ENCODE data around the gene C4orf54. TPM values are rescaled to one million over a fixed set of nuclear protein-coding genes. Genes with fewer than 3 reads are reported as not detected.

Gene C4orf54
- polyA plus RNA-seq, 1 experiment = not detected

DNA sequence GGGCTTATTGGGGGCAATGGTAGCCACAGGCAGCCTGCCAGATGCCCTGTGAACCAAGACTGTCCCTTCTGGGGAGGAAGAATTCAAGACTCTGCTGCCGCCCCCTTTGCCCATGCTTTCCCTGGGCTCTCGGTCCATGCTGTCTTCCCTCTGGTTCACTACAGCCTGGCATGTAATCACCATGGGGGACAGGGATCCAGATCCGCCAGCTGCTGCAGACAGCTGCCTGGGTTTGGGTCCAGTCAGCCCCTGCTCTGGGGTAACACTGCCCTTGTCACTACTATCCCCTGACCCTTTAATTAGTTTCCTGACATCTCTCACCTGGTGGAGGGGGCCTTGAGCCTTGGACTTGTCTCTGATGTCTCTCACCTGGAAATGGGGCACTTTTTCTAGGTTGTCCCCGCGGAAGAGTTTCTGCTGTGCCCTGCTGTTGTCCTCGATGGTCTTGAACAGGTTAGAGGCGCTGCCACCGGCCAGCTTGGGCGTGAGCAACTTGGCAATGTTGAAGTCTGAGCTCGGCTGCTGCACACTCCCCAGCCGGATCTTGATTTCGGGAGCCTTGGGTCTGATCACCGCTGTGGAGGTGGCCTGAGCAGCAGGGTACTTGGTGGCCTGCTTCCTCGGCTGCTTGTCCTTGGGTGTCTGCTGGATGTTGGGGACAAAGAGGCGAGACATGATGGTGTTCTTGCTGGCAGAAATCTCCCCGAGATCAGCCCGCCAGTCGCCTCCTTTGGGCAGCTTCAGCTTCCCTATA, 6.4 kb downstream of the C4orf54 start:
- POLR2A ChIA-PET = no interaction called here

DNA sequence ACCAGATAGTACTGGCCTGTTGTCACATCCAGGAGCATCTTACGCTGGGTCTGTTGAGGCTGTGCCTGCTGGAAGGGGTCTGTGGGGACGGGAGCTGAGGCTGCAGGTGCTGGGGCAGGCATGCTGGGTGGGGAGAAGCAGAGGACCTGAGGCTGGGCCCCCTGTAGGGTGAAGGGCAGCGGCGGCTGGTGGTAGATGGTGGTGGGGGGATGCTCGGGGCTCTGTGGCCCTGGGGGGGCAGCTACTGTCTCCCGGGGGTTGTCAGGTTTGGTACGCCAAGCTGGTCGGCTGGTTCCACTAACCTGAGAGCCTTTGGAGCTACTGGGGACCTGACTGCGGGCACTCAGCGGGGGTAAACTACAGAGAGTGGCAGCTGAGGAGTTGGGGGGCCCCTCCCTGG, 7.8 kb downstream of the C4orf54 start:
- TF ChIP-seq, protein P1, sequence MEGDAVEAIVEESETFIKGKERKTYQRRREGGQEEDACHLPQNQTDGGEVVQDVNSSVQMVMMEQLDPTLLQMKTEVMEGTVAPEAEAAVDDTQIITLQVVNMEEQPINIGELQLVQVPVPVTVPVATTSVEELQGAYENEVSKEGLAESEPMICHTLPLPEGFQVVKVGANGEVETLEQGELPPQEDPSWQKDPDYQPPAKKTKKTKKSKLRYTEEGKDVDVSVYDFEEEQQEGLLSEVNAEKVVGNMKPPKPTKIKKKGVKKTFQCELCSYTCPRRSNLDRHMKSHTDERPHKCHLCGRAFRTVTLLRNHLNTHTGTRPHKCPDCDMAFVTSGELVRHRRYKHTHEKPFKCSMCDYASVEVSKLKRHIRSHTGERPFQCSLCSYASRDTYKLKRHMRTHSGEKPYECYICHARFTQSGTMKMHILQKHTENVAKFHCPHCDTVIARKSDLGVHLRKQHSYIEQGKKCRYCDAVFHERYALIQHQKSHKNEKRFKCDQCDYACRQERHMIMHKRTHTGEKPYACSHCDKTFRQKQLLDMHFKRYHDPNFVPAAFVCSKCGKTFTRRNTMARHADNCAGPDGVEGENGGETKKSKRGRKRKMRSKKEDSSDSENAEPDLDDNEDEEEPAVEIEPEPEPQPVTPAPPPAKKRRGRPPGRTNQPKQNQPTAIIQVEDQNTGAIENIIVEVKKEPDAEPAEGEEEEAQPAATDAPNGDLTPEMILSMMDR (IDR thresholded peaks at IDR 0.05; ENCODE audit: low read depth, low read length) = no peak
- no peak overlapping the region for H3K27ac ChIP-seq (ENCODE audit: low read depth, low read length)
- H3K27me3 ChIP-seq (ENCODE audit: control insufficient read depth, insufficient read depth, low read length) = no peaks in the 10 kb centered on the region
- DNase-seq (ENCODE audit: low read depth, low spot score) = no peak
- POLR2A ChIA-PET = no interaction called here
- H3K9me3 ChIP-seq (ENCODE audit: control insufficient read depth, insufficient read depth, low read length) = peaks cover 23% of the 10 kb centered on the region; the same call in 1 of the 2 replicates
- CTCF ChIA-PET = no interaction called here
- H3K4me3 ChIP-seq (ENCODE audit: low read depth, low read length) = no peak overlapping the region

More for the DNA sequence above, 6.4 kb downstream of the C4orf54 start:
- TF ChIP-seq, protein P1 (IDR thresholded peaks at IDR 0.05; ENCODE audit: low read depth, low read length) = no peak
- Histone ChIP-seq H3K9me3 (ENCODE audit: control insufficient read depth, insufficient read depth, low read length) (peaks cover 23% of the 10 kb centered on the region; the same call in 1 of the 2 replicates), H3K4me3 (ENCODE audit: low read depth, low read length) (no peak overlapping the region), H3K27ac (ENCODE audit: low read depth, low read length) (no peak overlapping the region), H3K27me3 (ENCODE audit: control insufficient read depth, insufficient read depth, low read length) (no peaks in the 10 kb centered on the region)
- CTCF ChIA-PET = no interaction called here
- no peak for DNase-seq (ENCODE audit: low read depth, low spot score)

DNA sequence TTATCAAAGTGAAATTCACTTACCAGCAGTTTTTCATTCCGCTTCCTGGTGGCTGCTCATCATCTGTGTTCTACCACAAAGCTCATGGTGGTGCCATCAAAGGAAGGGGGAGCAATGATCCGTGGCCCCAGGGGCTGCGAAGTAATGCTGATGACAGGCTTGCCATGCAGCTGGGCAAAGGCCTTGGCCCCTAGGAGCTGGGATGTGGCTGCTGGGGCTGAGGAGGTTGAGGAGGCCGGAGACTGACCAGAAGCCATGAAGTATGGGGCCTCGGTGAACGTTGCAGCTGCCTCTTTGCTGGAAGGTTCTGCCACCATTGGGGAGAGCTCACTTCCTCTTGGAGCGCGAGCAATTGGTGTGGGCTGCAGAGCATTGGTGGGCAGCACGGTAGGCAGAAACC, 8.4 kb downstream of the C4orf54 start:
- no peaks in the 10 kb centered on the region for H3K27me3 ChIP-seq (ENCODE audit: control insufficient read depth, insufficient read depth, low read length)
- POLR2A ChIA-PET = no interaction called here
- no peak for DNase-seq (ENCODE audit: low read depth, low spot score)
- no peak overlapping the region for H3K4me3 ChIP-seq (ENCODE audit: low read depth, low read length)
- TF ChIP-seq, protein P1 (IDR thresholded peaks at IDR 0.05; ENCODE audit: low read depth, low read length) = no peak
- CTCF ChIA-PET = interaction anchor here (1.2 kb wide), 1 partner anchor 444 kb away, joined by 3 read pairs; no protein-coding TSS in a partner anchor
- H3K27ac ChIP-seq (ENCODE audit: low read depth, low read length) = no peak overlapping the region
- H3K9me3 ChIP-seq (ENCODE audit: control insufficient read depth, insufficient read depth, low read length) = peaks cover 21% of the 10 kb centered on the region; the same call in 1 of the 2 replicates

DNA sequence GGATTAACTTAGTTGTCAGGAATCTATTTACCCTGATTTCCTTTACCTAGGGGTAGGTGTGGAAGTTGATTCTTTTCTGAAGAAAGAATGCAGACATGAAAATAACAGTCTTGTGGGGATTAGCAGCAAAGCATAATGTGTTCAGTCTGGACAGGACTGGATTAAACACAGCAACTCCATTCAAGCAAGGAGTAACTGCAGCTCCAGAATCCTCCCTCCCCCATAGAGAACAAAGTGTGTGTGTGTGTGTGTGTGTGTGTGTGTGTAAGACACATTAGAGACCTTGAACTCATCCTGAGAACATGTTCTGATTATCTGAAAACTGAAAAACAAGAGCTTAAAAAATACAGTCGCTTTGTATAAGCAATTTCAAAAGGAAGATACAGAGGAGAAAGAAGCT, 9.3 kb downstream of the C4orf54 start:
- TF ChIP-seq, protein P1 (IDR thresholded peaks at IDR 0.05; ENCODE audit: low read depth, low read length) = no peak
- CTCF ChIA-PET = interaction anchor here (1.2 kb wide), 1 partner anchor 445 kb away, joined by 3 read pairs; no protein-coding TSS in a partner anchor
- Histone ChIP-seq H3K9me3 (ENCODE audit: control insufficient read depth, insufficient read depth, low read length) (peaks cover 17% of the 10 kb centered on the region; the same call in 1 of the 2 replicates), H3K4me3 (ENCODE audit: low read depth, low read length) (no peak overlapping the region), H3K27me3 (ENCODE audit: control insufficient read depth, insufficient read depth, low read length) (no peaks in the 10 kb centered on the region), H3K27ac (ENCODE audit: low read depth, low read length) (no peak overlapping the region)
- DNase-seq (ENCODE audit: low read depth, low spot score) = no peak
- POLR2A ChIA-PET = no interaction called here

DNA sequence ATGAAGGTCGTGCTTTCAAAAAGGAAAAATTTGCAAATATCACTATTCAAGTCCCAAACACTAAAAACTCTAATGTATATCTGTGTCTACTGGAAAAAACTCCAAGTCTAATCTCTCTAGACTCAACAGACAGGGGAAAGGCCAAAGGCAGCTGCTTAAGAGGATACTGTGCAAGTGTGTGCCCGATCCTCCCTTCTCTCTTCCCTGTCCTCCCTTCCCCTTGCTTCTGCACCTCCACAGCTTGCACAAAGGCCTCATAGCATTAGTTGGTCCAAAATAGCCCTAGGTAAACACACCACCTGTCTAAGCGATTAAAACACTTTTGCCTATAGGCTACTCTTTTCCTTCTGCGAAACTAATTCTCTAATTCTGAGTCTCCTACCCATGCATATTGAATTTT, 10.6 kb downstream of the C4orf54 start:
- no peak for DNase-seq (ENCODE audit: low read depth, low spot score)
- ChIA-PET POLR2A (no interaction called here), CTCF (no interaction called here)
- Histone ChIP-seq H3K27me3 (ENCODE audit: control insufficient read depth, insufficient read depth, low read length) (no peaks in the 10 kb centered on the region), H3K9me3 (ENCODE audit: control insufficient read depth, insufficient read depth, low read length) (peaks cover 4% of the 10 kb centered on the region; the same call in 1 of the 2 replicates), H3K4me3 (ENCODE audit: low read depth, low read length) (no peak overlapping the region), H3K27ac (ENCODE audit: low read depth, low read length) (no peak overlapping the region)
- TF ChIP-seq, protein P1 (IDR thresholded peaks at IDR 0.05; ENCODE audit: low read depth, low read length) = no peak
